HG02642 (cell line): Measurements from ENCODE around the gene WWOX.

ENCODE experiments used
- ATAC-seq: cut with Tn5 transposase; IDR thresholded peaks from one replicate; pipeline ENCODE4 v1.9.1; 2021; ENCODE audit warnings: mild to moderate bottlenecking; ENCODE audit not compliant: unreplicated experiment, poor library complexity

WWOX gene

DNA sequence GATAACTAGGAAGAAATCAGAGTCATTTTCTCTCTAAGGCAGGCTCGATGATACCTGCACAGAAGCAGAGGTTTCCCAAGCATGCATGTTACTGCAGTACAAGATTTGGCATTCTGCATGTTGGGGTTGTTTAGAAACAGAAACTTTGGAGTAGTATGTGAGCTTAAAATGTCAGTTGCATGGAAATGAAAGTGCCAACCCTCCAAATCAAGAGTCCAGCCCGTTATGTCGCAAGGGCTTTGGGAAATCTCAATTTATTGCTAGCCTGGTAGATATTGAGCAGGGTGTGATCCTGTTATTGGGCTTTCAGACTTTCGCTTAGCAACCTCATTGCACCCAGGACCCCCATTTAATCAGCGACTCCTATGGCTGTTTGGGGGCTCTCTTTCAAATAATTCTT lies 1010.3 kb downstream of the WWOX start:
- ATAC-seq = no peak

DNA sequence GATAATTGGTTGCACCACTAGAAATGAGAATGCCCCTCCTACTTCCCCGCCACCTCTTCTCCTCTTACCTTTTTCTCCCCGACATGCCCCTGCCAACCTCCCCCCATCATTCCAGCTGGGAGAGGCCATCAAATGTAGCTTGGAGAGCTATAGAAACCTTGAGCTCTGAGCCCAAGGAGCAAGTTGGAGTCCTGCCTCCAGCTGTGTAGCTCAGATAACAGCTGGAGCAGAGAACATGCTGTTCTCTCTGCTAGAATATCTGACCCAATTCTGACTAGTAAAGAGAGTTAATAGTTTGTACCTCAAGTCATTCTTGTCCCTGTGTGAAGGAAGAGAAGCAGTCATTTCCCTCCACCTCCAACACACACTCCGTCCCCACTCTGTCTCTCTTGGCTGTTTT lies 1010.8 kb downstream of the WWOX start:
- no peak for ATAC-seq

DNA sequence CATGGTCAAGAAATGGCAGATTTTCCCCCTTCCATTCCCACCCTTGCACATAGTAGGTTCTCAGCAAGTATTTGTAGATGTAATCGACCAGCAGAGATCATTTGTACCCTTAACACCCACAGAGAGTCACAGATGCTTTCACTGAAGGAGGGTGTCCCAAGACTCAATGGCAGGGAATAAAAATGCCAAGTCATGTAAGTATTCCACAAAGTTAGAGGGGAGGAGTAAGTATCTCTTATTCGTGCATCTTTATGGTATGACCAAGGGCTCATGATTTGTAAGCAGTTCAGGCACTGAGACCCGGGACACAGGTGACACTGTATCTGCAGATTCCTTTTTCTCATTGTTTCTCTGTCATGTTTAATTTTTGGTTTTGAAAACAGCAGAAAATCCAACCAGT lies 1011.5 kb downstream of the WWOX start:
- ATAC-seq = no peak

DNA sequence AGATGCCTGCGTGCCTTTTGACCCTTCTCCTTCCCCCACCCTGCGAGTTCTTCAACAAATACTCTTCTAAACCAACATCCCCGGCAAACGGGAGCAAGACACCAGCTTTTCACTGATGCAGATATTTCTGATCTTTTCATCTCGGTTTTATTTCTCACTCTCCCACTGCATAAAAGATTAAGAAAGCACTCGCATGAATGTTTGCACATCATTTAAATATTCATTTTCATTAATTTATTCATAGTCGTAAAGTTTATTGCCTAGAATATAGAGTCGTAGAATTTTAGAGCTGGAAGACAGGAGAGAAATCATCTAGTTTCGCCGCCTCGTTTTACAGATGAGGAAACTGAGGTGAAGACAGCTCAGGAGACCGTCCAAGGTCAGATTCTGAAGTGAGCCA lies 1013.0 kb downstream of the WWOX start:
- ATAC-seq = no peak

DNA sequence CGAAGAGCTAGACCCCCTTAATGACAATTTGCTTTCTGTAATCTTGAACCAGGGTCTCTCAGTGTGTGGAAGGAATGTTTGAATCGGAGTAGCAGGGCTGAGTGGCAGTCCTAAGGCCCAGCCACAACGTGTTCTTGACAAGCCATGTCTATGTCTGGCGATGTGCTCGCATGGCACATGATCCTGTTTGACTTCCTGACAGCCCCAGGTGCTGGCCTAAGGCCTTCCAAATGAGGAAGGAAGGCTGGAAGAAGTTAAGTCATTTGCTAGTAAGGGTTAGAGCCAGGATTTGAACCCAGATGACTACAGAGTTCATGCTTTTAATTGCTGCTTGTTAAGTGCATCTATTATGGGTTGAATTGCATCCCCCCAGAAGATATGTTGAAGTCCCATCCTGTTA lies 1014.4 kb downstream of the WWOX start:
- ATAC-seq = no peak

DNA sequence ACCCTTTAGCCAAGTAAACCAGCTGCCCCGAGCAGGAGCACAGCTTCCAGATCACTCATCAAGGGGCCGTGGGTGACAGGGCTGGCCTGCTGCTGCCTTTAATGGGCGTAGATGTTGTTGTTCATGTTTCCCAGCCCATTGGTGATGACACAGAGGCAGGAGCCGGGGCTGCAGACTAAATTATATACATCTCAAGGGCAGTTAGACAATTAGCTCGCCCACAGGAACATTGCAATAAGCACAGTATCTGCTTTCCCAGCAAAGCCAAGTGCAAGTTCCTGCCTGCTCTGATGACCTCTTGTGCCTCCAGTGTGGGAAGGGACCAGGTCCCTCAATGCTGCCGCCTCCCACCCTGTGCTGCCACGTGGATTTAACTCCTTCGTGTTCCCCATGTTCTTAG lies 1015.3 kb downstream of the WWOX start:
- no peak for ATAC-seq

DNA sequence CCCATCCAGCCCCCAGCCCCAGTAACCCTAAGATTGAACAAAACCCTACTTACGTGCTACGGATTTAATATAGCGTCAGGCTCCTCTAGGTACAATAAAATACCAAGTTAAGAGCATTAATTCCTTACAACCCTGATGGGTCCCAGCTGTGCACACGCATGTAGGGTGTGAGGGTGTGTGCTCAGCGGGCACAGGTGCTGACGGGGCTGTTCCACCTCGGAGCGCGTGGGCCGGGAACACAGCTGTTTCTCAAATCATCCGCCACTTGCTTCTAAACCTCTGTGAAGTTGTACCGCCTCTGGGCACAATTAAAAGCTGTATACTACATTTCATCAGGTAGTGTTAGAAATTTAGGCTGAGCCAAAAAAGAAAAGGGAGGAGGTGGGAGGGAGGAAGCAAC lies 1022.5 kb downstream of the WWOX start:
- ATAC-seq = no peak

DNA sequence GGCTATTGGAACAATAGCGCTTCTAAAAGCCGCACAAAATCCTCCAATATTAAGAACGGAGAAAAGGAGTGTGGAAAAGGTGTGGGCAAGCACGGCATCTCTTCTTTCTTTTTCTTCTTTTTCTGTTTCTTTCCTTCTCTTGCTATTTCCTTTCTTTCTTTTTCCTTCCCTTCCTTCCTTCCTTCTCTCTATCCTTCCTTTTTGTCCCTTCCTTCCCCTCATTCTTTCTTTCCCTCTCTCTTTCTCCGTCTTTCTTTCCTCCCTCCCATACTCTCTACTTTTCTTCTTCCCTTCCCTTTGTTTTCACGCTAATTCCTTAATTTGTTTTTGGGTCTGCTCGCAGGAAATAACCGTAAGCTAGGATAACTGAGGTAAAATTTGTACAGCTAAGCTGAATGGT lies 1022.9 kb downstream of the WWOX start:
- ATAC-seq = no peak

DNA sequence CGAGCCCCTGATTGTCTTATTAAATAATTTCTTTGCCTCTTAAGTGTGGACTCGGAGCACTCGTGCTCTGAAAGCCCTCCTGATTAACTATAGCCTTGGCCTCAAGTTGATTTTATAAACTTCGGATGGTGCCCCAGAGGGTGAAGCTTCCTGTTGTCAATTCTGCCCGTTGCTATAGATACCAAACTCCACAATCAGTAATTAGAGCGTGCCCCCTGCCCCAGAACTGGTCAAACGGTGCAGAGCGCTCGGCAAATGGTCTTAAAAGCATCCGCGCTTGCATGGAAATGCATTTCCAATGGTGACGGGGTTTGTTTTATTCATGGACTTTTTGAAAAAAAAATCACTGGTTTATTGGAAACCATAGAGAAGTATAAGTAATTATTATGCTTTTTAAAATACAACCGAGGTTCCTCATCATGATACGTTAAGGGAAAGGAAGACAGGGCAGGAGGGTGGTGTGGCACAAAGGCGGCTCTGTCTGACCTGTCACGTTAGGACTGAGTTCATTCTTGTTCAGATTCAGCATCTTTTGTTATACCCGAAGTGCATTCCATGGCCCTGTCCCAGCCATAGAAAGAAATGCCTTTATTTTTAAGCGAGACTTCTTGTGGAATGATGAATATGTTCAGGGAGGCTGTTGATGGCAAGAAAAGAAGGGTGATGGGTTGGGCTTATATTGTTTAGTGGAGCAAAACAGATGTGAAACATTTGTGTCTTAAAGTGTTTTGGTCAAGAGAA lies 1024.7 kb downstream of the WWOX start:
- no peak for ATAC-seq

DNA sequence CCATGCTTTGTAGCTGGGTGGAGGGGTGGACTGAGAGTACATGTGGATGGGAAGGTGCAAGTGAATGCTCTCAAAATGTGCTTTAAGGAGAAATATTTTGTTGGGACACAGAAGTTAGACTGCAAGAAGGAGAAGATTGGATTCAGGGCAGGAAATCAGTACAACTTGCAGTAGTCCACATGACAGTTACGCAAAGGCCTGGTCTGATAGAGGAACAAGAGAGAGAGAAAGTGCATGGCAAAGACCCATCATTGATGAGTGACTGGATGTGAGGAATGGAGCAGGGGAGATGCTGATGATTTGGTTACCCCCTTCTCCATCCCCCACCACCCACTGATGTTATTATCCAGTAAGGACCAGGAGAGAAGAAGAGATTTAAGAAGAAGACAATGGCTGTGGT lies 1028.3 kb downstream of the WWOX start:
- ATAC-seq = no peak

DNA sequence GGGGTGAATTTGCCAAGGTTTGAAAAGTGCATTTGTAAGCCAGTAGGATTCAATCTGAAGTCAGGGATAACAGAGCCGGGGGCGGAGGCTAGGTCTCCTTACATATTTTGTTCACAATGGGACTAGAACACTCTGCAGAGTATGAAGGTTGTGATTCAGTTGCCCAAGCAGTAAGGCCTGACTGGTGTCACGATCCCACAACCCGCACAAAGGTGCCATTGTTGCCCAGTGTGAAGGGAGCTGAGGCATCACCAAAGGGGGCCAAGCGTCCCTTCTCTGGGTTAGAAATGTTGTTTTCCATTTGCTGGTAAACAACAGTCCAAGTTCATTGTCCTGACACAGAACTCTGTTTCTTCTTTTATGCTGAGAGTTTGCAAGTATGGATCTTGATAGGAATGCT lies 1029.3 kb downstream of the WWOX start:
- no peak for ATAC-seq

DNA sequence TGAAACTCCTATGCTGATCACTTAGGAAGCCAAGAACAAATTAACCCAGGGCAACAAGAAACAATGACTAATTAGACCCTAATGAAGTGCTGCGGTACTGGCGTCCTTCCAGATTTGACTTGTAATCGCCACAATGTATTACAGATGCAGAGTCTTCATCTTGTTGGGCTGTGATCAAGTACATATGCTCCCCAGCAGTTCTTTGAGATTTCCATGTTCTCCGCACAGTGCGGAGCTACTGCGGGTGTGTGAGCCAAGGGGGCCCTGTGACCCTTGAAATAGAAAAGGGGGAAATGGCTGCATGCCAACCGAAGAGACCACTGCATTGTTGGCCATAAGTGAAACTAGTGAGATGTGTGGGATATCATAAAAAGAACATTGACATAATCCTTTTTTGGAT lies 1031.2 kb downstream of the WWOX start:
- no peak for ATAC-seq

DNA sequence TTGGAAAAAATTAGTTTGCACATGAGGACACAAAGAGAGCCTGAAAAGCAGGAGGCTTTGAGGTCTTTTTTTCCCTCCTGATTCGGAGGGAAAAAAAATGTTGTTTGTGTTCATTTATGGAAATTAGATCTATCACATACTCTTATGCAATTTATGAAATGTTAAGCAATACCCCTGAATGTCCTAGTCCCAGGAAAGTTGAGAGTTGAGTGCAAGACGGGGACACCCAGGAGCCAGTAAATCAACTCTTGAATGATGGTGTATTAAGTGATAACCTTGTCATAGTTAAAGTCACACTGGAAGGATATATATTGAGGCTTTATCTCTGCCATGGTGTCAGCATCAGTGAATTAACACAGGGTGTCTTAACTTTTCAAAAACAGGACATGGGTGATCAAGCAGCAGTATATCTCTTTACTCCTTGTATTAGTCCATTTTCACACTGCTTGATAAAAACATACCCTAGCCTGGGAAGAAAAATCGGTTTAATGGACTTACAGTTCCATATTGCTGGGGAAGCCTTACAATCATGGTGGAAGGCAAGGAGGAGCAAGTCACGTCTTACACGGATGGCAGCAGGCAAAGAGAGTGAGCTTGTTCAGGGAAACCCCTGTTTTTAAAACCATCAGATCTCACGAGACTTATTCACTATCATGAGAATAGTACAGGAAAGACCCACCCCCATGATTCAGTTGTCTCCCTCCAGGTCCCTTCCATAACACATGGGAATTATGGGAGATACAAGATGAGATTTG lies 1032.0 kb downstream of the WWOX start:
- no peak for ATAC-seq

DNA sequence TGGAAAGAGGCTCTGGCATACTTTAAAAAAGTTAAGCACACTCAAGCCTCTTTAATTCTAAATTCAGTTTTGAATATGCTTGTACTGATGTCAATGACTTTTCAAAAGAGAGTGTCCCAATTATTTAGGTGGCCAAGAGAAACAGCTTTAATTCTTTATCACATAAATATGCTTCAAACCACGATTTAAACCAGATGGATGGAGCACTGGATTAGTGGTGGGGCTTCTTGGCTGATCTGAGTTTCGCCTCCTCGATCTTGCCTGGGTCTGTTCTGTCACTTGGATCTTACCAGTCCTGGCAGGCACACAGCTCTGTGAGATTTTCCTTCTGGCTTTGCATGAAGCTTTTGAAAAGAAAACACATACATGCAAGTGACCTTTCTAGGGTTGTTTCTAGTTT lies 1033.2 kb downstream of the WWOX start:
- ATAC-seq = no peak

DNA sequence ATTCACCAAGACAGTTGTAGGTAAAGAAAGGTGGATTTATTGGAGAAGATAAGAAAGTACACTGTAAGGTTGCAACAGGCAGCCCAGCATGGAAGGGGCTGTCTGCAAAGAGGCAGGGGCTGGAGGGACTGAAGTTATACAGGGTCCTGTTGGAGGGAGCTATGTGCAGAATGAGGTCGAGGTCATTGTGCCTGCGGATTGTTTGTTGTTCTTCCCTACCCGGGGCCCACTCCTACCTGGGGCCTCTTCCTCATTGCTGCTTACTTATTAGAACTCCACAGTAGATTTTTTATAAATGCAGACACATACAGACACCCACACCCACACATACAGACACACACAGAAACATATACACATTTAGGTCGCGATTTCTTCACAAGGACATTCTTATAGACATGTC lies 1034.8 kb downstream of the WWOX start:
- no peak for ATAC-seq

DNA sequence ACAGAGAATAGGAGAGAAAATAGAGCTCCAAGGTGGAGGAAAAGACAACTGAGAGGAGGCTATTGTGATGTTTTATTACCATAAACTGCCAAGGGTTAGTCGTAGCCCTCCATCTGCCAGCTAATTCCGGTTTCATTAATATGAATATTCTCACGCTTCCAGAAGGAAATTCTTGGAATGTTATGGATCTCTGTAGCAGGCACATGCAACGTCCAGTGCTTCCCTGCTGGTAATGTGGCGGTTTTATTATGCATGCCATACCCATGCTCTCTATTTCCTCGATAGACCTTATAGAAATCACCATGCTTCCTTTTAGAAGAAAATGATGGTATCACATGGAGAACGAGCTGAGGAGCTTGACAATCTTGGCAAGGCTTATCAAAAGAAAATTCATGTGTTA lies 1037.5 kb downstream of the WWOX start:
- no peak for ATAC-seq

DNA sequence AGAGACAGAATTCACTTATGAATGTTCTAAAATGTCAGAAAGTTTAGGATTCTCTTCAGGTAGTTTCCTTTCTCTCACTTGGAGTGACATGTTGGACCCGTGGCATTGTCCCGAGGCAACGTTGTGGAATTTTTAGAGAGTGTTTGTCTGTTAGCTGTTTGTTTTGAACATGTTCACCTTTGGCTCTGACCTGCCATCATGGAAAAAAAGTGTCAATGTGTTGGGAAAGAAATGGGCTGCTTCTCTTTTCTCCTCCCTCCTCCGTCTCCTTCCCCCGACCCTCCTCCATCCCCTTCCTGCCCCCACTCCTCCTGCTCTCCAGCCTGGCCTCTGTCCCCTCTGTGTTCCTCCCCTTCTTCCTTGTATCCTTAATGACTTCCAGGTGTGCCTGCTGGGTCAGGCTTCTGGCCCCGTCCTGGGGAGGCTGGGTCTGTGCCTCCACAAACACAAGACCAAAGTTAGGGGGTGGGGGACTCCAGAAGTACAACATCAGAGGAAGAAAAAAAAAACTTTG lies 1038.0 kb downstream of the WWOX start:
- ATAC-seq = no peak

DNA sequence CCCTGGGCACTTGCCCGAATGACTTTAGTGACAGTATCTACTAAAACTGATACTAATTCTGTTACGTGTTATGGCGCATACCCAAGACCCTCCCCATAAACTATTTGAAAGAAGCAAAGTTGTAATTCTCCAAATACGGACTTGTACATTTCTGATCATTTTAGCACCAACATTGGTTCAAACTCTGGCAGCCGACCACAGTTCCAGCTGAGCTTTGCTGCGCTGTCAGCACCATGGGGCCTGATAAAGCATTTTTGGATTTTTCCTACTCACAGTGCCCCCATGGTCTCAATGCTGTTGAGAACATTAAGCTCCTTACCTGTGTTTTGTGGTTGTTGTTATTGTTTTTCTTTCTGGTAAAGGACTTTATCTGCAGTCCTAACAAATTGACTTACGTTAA lies 1040.3 kb downstream of the WWOX start:
- no peak for ATAC-seq

DNA sequence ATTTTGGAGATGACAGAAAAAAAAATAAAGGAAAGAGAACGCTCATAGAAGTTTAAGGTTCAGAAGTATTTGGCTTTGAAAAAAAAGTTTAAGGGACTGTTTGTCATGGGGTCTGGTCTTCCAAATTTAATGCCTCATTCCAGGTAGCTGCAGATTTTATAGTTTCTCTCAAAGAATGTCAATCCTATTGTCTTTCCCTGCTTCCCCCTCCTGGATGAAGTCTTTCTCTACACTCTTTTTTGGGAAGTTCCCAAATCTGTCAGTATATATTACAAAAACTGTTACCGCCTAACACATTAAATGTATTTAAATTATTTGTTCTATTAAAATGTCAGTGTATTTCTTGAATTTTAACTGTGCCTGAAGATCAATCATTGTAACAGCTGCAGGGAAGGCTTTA lies 1043.6 kb downstream of the WWOX start:
- ATAC-seq = no peak

DNA sequence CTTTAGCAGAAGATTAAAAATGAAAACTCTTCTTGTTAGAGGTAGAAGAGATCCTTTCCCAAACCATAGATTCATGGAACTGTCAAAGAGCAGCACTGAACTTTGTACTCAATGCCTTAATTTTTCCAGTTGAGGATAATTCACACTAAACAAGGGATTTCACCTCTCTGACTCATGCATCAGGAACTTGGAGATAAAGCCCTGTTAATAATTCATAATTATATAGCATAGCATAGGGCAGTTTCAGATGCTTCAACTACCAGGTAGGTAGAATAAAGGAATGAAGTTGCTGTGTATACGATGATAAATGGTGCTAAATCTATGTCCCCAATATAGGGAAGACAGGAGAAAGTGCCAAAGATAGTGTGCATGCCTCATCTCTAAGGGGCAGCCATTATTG lies 1050.7 kb downstream of the WWOX start:
- ATAC-seq = no peak

DNA sequence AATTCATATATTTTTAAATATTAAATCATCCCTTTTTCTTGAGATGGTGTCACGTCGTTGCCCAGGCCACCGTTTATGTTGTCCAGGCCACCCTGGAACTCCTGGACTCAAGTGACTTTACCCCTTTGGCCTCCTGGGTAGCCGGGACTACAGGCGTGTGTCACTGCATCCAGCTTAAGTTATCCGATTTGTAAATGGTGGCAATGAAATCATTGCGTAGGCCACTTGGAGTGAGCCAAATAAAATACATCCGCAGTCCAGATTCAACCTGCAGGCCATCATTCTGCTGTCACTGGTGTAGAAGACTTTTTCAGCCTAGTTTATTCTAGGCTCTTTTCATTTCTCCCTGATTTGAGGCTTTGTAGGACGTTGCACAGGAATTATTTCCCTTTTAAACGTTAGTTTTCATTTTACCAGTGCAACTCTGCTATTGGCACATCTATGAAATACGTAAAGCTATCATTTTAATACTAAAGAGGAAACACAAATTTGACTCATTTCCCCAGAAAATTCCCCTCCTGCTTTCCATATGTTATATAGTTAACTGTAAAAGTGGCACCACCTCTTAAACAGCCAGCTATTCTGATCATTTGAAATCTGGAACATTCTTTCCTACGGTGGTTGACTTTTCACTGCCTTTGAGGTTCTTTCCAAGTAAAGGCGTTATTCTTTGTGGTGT lies 1051.3 kb downstream of the WWOX start:
- no peak for ATAC-seq
